Measurements from ENCODE around the gene BST1.
A peak's percentile ranks its signal among the peaks of the same experiment; 100 is the strongest.
"Not testable (repeated sequence)": the region's sequence is repeated elsewhere in the genome, so short reads cannot be mapped to it uniquely, and the experiment has no call there.

BST1 gene

DNA sequence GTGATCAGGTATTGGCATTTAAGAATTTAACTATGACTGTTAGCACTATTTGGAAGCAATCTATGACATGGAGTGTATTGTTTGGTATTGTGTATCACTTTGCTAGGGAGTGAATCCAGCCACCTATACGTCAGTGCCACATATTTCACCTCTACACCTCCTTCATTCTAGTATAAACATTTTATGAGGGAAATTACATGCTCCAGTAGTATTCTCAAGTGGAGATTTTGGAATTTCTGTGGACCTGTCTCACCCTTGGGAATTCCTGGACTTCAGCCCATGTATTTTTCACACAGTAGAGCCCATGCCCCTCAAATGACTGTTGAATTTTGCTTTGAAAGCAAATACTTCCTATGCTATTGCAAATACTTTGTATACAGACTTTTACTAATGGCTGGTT, 11.3 kb downstream of the BST1 start:
- DNase-seq: no peak

DNA sequence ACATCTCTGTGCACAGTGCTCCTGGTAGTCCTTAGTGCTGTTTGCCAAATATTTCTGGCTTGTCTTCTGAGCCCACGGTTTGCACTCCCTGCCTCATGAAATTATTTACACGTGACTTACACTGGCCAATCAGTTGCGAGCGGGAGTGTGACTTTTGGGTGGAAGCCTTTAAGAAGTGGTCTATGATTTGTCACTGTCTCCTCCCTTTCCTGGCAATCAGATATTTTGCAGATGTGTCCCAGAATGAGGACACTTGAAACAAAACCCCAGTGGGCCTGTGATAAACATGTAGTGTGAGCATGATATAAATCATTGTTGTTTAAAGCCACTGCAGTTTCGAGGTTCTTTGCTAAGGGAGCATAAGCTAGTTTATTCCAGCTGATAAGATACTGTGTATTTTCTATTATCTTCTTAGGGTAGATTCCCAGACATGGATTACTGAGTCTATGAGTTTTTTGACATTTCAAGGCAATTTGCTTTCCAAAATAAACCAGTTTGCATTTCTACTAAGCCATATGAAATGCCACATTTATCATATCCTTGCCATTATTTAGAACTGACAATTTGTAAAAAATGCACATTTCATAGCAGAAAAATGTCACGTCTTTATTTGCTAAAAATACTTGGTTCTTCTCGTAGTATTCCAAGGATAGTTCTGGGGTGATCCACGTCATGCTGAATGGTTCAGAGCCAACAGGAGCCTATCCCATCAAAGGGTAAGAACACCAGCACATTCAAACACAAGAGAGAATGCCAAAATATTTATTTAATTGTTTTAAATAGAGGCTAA, 12.0 kb downstream of the BST1 start:
- no peak for DNase-seq

GRCh38 chr4:15716115-15716514, 13.2 kb downstream of the BST1 start:
- DNase-seq: no peak

DNA sequence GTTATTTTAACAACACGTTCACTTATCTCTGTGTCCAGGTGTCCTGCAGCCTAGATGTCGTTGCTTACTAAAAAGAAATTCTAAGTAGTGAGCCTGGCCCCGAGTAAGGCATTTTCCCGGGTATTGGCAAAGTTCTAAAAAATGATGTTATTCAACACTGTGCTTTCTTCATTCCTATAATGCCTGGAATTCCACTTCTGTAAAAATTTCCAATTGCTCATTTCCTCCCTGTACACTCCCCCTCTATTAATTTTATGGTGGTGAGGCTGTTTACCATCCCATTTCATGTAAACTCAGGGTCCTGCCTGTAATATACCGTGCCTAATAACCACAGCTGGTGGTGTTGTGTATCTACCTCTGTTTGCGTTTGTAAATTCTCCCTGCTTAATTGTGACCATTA, 14.2 kb downstream of the BST1 start:
- DNase-seq: no peak

- DNase-seq: no peak
These were observed 15.0 kb downstream of the BST1 start for GRCh38 chr4:15717657-15718416.

DNA sequence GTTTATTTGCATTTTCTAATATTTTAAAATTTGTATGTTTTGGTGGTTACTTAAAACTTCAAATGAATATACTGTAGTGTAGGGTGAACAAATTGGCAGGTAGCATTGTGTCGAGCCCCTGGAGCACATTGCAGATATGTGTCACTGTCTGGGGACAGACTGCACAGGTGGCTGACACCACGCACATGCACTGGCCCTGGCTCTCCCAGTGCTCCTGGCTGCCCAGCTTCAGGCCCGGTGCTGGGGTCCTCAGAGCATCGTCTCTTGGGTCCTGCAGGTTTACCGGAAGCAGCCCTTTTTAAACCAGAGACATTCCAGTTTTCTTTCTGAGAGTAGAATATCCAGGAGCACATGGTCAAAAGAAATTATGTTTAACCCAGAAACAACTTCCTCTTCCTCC, 15.6 kb downstream of the BST1 start:
- DNase-seq: no peak

- no peak for DNase-seq
These were observed 16.1 kb downstream of the BST1 start for GRCh38 chr4:15718959-15719358.

DNA sequence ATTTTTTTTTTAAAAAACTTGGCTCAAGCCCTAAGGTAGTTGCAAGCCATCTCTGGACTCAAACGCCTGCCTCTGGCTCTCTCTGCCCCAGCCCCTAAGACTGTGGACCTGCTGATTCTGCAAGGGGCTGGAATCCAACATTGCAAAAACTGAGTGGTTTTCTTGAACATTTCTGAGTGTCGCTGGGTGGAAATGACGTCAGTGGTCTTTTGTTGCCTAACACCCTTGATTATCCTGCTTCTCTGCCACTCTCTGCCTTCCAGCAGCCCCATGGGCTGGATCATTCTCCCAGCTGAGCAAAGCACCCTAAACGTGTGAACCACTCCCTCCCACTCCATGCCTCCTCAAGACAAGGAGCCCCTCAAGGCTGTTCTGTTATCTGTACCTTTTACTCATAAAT, 16.6 kb downstream of the BST1 start:
- DNase-seq: no peak

- no peak for DNase-seq
These were observed 18.0 kb downstream of the BST1 start for GRCh38 chr4:15720851-15721250.

- peak in 1 of 2 donors; percentile 24 for DNase-seq
These were observed 22.7 kb downstream of the BST1 start for GRCh38 chr4:15725608-15726007.

GRCh38 chr4:15729910-15730533, 27.2 kb downstream of the BST1 start:
- DNase-seq: peak; percentile 38 to 66

DNA sequence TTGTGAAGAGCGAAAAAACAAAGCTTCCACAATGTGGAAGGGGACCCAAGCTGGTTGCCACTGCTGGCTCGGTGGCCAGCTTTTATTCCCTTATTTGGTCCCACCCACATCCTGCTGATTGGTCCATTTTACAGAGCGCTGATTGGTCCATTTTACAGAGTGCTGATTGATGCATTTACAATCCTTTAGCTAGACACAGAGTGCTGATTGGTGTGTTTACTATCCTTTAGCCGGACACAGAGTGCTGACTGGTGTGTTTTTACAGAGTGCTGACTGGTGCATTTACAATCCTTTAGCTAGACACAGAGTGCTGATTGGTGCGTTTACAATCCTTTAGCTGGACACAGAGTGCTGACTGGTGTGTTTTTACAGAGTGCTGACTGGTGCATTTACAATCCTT, 30.2 kb downstream of the BST1 start:
- DNase-seq: not testable (repeated sequence)

DNA sequence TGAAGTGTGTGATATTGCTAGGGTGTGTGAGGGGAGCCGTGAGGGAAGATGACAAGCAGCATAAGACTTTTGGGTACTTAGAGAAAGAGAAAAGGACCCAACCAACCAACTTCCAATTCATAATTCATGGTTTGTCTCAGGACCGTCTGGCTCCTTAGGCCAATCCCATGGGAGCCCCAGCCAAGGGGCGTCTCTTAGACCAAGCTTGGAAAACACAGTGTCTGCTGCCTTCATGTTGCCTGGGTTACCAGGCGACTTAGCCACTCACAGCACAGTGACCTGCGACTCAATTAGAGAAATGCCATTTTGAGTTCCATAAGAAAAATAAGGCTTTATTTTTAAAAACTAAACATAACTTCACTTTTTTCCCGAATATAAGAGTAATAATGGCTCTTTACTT, 32.7 kb downstream of the BST1 start:
- no peak for DNase-seq

- DNase-seq: no peak
These were observed 33.7 kb downstream of the BST1 start for GRCh38 chr4:15736514-15737050.

DNA sequence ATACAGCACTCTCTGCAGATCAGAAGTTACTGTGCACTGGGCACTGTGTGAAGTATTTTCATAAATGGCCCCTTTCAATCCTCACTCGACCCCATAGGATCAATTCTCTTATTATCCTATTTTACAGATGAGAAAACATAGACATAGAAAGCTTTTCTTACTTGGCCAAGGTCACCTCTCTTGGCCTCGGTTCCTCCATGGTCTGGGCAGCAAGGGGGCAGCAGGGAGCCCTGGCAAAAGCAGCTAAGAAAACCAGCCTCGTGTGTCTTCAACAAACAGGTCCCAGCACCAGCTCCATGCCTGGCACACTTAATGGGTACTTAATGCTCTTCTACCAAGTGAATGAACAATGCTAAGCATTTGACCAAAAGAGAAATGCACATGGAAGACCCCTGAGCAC, 34.4 kb downstream of the BST1 start:
- no peak for DNase-seq

DNA sequence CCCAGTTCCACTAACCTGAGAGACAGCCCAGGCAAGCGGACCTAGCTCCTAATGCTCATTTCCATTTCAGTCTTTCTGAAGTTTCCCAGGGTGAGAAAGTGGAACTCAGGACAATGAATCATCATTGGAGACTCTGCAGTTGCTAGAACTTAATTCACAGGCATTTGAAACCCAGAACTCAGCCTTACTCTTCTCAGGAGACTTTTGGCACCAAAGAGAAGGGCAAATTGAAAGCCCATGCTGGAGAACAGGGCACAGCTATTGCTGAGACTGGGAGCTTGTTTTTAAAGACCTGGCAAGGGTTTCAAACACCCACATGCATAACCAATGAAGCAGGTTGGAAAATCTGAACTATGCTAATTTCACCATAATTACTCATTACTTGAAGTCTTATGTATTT, 36.0 kb downstream of the BST1 start:
- no peak for DNase-seq

DNA sequence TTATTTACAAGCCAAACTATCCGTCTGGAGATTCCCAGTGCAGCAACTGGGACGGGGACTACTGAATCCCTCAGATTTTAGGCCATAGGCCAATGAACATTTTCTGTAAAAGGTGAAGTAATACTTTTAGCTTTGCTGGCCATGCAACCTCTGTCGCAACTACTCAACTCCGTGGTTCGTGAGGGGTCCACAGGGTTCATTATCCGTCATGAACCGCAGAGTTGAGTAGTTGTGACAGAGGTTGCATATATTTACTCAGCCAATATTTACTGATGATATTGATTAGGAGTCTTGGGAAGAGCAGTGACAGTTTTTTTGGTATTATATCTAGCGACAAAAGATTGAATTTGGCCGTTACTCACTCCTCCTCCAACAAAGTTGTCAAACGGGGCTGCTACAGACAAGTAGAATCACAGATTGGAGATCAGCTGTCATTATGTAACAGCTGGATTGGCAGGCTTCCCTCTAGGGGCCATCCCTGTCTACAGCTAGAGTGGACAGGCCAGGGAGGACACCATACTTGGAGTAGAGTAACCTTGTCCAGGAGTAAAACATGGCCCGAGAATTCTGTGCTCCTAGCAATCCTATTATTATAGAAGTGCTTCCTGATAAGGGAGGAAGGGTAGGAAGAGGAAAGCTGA, 38.0 kb downstream of the BST1 start:
- no peak for DNase-seq

DNA sequence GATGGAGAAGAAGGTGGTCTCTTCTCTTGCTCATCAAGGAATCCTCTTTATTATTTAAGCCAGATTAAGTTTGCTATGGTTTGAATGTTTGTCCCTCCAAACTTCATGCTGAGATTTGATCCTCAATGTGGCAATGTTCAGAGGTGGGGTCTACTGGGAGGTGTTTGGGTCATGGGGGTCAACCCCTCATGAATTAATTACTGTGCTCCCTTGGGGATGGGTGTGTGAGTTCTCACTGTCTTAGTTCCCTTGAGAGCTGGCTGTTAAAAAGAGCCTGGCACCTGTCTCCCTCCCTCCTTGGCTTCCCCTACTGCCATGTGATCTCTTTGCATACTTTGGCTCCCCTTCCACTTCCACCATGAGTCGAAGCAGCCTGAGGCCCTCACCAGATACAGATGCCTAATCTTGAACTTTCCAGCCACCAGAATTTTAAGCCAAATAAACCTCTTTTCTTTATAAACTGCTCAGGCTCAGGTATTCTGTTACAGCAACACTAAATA, 39.3 kb downstream of the BST1 start:
- no peak for DNase-seq

GRCh38 chr4:15742637-15743036, 39.8 kb downstream of the BST1 start:
- no peak for DNase-seq

- DNase-seq: no peak
These were observed 41.2 kb downstream of the BST1 start for GRCh38 chr4:15744016-15744545.

- DNase-seq: no peak
These were observed 43.2 kb downstream of the BST1 start for GRCh38 chr4:15746110-15746509.

- no peak for DNase-seq
These were observed 46.1 kb downstream of the BST1 start for GRCh38 chr4:15749001-15749400.

GRCh38 chr4:15751153-15751552, 48.3 kb downstream of the BST1 start:
- DNase-seq: no peak
